NCI-H1436 (cell line): Measurements from ENCODE around the gene SPATA31E1.
"Not testable (repeated sequence)": the region's sequence is repeated elsewhere in the genome, so short reads cannot be mapped to it uniquely, and the experiment has no call there.

Experiments used
- DNase-seq: peaks from one replicate; lab custom pipeline; 2025; lab: John Stamatoyannopoulos, UW

SPATA31E1 gene

GRCh38 chr9:87882627-87883026 is at the start of gene SPATA31E1:
Gene SPATA31E1, plus strand, starts transcription at chr9:87882877. Its CDS starts 15 bp downstream, at chr9:87882892.
- no peak for DNase-seq

DNA sequence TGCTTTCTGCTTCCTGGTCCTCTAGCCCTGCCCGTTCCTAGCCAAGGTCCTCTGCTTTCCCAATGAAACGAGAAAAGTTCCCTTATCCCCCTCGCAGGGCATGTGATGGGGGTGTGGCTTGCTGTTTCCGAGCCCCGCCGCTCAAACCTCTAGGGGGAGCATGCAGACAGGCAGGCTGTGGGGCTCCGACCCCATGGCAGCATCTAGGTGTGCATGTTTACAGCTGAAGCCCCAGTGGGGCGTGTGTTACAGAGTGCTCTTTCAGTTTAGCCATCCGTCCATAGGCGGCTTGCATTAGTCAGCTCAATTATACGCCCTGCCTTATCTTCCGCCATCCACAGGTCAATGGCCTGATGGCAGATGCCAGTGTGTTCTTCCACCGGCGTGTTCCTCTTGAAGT is 48.3 kb upstream of the SPATA31E1 start:
- DNase-seq: no peak

DNA sequence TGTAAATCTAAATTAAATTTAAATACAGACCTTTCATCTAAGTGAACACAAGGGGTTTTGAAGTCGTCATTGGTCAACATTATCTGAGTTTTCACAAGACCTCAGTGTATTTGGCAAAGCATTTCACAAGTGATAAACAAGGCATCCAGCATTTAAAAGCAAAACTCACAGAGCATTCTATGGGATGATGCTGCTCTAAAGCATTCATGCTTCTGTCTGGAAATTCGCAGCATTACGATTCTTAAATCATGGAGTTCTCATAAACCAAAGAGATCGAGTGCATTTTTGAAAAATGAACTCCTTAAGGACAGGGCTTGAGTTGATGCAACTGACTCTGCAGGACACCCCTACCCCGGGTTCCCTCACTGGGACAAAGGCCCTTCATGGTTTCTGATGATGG is 46.1 kb upstream of the SPATA31E1 start:
- no peak for DNase-seq

- no peak for DNase-seq
Measured at GRCh38 chr9:87836951-87837705, 45.5 kb upstream of the SPATA31E1 start.

GRCh38 chr9:87840134-87840533 is 42.5 kb upstream of the SPATA31E1 start:
- no peak for DNase-seq

GRCh38 chr9:87842878-87843585 is 39.6 kb upstream of the SPATA31E1 start:
- no peak for DNase-seq

DNA sequence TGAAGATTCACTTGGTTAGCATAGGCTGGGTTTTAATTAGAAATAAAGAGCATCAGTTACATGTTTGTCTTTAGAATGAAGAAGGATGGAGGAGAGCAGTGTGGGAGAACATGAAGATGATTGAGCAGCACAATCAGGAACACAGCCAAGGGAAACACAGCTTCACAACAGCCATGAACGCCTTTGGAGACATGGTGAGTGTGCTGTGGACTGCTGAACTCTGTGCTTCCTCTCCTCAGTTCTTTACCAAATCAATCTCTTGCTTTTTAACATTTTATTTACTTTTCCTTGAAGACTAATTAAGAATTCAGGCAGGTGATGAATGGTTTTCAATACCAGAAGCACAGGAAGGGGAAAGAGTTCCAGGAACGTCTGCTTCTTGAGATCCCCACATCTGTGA is 38.2 kb upstream of the SPATA31E1 start:
- no peak for DNase-seq

DNA sequence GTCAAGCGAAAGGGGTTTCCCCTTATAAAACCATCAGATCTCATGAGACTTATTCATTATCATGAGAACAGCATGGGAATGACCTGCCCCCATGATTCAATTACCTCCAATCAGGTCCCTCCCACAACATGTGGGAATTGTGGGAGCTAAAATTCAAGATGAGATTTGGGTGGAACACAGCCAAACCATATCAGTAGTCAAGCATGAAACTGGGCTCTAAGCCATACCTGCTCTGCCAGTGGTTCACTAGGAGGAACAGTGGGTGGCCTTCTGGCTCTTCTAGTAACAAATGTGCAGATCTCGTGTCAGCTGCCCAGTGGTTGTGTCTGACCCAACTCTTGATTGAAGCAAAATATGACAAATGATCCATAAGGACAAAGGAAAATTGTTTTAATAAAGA is 34.9 kb upstream of the SPATA31E1 start:
- DNase-seq: not testable (repeated sequence)

DNA sequence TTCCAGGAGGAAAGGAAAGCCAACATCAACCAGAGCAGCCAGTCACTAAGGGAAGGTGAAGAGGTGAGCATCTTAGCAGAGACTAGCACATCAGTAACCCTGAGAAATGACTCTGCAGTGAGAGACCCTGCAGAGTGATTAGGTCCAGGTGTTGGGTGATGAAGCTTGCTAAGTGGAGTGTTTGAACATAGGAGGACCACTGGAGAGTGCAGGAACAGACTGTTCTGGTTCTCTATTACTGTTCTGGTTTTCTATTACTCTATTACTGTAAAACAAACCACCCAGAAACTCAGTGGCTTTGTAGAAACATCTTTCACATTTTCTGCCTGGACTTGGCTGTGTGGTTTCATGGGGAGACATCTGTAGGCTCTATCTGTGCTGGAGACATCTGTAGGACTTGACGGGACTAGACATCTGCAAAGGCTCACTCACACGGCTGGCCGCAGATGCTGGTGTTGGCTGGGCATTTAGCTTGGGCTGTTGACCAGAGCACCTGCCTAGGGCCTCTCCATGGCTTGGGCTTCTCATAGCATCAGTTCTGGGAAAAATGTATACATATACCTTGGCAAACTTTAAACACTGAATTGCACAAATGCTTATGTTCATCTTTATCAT is 33.4 kb upstream of the SPATA31E1 start:
- DNase-seq: no peak

DNA sequence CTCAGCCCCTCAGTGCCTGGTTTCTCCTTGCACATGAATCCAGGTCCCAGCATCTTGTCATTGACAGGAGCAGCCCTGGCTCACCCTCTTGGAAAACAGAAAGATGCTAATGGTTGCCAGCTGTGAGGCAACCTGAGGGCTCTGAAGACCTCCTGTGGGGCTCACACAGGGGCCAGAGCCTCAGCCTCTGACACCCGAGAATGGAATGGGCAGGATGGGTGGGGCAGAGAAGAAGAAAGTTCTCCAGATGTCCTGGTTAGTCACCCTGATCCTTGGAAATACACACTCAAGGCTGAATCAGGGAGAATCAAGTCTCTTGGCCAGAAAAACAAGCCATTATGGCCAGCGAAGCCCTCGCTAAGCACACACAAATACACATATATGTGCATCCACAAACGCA is 32.3 kb upstream of the SPATA31E1 start:
- no peak for DNase-seq

GRCh38 chr9:87851186-87851585 is 31.5 kb upstream of the SPATA31E1 start:
- not testable (repeated sequence) for DNase-seq

DNA sequence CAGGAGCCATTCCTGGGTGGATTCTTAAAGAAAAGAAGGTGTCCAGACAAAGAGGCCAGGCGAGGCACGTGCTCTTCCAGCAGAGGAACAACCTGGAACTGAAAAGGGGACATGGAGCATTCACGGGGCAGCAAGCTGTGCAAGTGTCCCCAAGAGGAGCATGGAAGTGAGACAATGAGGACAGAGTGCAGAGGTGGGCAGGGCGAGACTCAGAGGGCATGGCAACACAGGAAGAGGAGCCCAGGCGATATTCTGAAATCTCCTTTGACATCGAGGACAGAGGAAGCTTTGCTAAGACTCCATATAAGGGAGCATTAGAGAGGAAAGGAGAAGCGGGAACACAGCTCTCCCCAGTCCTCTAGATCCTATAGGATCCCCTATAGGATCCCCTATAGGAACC is 29.4 kb upstream of the SPATA31E1 start:
- no peak for DNase-seq

- DNase-seq: no peak
Measured at GRCh38 chr9:87853876-87854579, 28.6 kb upstream of the SPATA31E1 start.

GRCh38 chr9:87854580-87854955 is 28.1 kb upstream of the SPATA31E1 start:
- no peak for DNase-seq

DNA sequence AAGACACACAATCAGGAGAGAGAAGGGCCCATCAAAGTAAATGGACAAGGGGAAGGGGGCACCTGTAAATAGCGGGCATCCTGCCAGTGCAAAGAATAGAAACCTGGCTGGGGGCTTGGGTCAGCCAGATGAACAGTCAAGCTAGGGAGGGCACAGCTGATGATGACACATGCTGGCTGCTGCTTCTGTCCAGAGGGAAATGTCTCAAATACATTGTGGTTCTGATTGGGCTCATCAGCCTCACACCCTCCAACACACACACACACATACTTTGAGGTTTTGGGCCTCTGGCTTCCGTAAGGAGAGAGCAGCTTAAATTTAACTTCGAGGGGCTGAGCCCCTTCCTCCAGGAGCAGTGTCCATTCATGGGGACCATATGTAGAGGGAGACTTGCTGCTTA is 27.6 kb upstream of the SPATA31E1 start:
- no peak for DNase-seq

DNA sequence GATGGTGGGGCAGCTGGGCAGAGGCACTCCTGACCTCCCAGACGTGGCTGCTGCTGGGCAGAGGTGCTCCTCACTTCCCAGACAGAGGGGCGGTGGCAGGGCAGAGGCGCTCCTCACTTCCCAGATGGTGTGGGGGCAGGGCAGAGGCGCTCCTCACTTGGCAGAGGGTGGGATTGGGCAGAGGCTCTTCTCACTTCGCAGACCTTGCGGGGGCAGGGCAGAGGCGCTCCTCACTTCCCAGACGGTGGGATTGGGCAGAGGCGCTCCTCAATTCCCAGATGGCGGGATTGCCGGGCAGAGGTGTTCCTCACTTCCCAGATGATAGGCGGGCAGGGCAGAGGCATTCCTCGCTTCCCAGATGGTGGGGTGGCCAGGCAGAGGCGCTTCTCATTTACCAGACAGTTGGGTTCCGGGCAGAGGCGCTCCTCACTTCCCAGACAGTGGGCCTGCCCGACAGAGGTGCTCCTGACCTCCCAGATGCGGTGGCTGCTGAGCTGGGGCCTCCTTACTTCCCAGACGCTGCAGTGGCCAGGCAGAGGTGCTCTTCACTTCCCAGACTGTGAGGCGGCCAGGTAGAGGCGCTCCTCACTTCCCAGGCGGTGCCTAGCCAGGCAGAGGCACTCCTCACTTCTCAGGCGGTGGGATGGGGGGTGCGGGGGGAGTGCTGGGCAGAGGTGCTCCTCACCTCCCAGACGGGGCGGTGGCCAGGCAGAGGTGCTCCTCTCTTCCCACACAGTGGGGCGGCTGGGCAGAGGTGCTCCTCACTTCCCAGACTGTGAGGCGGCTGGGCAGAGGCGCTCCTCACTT is 25.3 kb upstream of the SPATA31E1 start:
- no peak for DNase-seq

- DNase-seq: no peak
Measured at GRCh38 chr9:87857948-87858335, 24.7 kb upstream of the SPATA31E1 start.

DNA sequence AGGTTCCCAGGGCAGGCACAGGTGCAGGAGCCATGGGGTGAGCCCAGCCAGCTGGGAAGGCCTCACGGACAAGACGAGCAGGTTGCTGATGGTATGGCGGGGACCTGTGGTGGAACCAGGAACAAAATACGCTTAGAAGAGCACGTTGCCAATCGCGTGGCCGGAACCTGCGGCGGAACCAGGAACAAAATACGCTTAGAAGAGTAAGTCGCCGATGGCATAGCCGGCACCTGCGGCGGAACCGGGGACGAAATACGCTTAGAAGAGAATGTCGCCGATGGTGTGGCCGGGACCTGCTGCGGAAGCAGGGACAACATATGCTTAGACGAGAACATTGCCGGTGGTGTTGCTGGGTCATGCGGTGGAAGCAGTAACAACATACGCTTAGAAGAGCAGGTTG is 23.5 kb upstream of the SPATA31E1 start:
- no peak for DNase-seq

DNA sequence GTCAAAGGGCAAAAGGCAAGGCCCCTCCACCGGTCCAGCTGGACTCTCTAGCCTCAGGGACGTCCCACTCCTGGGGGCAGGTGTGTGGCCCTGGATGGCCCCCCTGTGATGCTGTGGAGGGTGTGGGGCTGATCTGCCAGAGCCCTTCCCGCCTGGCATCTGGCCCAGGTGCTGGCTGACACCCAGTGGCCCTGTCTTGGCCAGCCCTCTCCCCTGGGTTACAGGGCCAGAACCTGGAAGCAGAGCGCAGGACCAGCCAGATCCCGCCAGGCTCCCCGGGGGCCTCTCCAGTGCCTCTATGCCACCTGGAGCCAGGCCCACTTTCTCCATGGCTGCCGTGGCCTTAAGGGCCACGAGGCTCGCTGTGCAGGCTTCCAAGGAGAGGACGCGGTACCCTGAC is 22.9 kb upstream of the SPATA31E1 start:
- no peak for DNase-seq

DNA sequence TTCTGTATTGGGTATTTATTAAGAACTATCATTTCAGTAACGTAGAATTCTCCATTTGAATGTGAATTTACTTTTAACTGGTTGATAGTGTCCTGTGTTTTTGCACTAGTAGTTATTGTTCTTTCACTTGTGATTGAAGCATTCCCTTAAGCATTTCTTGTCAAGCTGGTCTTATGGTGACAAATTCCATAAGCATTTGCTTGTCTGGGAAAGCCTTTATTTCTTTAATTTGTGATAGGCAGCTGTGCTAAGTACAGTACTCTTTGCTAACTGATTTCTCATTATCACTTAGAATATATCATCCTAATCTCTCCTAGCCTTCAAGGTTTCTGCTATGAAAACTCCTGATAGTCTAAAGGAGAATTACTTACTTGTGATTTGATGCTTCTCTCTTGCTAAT is 21.3 kb upstream of the SPATA31E1 start:
- DNase-seq: no peak

- DNase-seq: no peak
Measured at GRCh38 chr9:87862536-87863268, 20.0 kb upstream of the SPATA31E1 start.
